LoVo (cell line): ENCODE data around the gene CBR3.
A peak's percentile ranks its signal among the peaks of the same experiment; 100 is the strongest.

Source experiments
- DNase-seq: peaks from one replicate; pipeline ENCODE4 v3.0.0-alpha.2; 2016; ENCODE audit warnings: low spot score

CBR3 gene

GRCh38 chr21:36155603-36156338, 20.9 kb downstream of the CBR3 start:
- DNase-seq = peak; percentile 51

GRCh38 chr21:36156339-36156814, 21.5 kb downstream of the CBR3 start:
- DNase-seq = peak; percentile 97

GRCh38 chr21:36156815-36157670, 22.2 kb downstream of the CBR3 start, which contains the start of gene DOP1B:
DOP1B (plus strand) TSS chr21:36156824; CDS start chr21:36164734, 7,910 bp downstream.
- DNase-seq = peak; percentile 22

GRCh38 chr21:36159356-36159921, 24.6 kb downstream of the CBR3 start:
- DNase-seq = no peak

GRCh38 chr21:36160850-36161178, 25.9 kb downstream of the CBR3 start:
- no peak for DNase-seq

- no peak for DNase-seq
These were observed 27.8 kb downstream of the CBR3 start for GRCh38 chr21:36162631-36163030.

- no peak for DNase-seq
These were observed 29.2 kb downstream of the CBR3 start for GRCh38 chr21:36163750-36164741.

GRCh38 chr21:36165356-36165755, 30.5 kb downstream of the CBR3 start:
- no peak for DNase-seq

GRCh38 chr21:36166705-36167104, 31.8 kb downstream of the CBR3 start:
- DNase-seq = no peak

- no peak for DNase-seq
These were observed 32.7 kb downstream of the CBR3 start for GRCh38 chr21:36167541-36167940.

GRCh38 chr21:36169470-36170128, 34.7 kb downstream of the CBR3 start:
- no peak for DNase-seq

- DNase-seq = no peak
These were observed 35.9 kb downstream of the CBR3 start for GRCh38 chr21:36170823-36171222.

- no peak for DNase-seq
These were observed 36.5 kb downstream of the CBR3 start for GRCh38 chr21:36171336-36171735.

GRCh38 chr21:36171741-36172331, 37.0 kb downstream of the CBR3 start:
- DNase-seq = no peak

- no peak for DNase-seq
These were observed 39.9 kb downstream of the CBR3 start for GRCh38 chr21:36174780-36175179.

GRCh38 chr21:36175771-36176565, 41.1 kb downstream of the CBR3 start:
- DNase-seq = no peak

GRCh38 chr21:36178349-36178748, 43.5 kb downstream of the CBR3 start:
- DNase-seq = no peak

GRCh38 chr21:36179145-36179544, 44.3 kb downstream of the CBR3 start:
- no peak for DNase-seq

GRCh38 chr21:36180963-36181362, 46.1 kb downstream of the CBR3 start:
- DNase-seq = no peak
